GM19043 (cell line): ENCODE measurements around the gene CACNA1B.
"Not testable (repeated sequence)": the region's sequence is repeated elsewhere in the genome, so short reads cannot be mapped to it uniquely, and the experiment has no call there.

Source experiments
- ATAC-seq: cut with Tn5 transposase; IDR thresholded peaks from one replicate; pipeline ENCODE4 v1.9.1; 2021; ENCODE audit warnings: low read depth; ENCODE audit not compliant: unreplicated experiment

CACNA1B gene

GRCh38 chr9:138122676-138123075 is 245.1 kb downstream of the CACNA1B start:
- ATAC-seq: no peak

- ATAC-seq: no peak
These were observed 245.5 kb downstream of the CACNA1B start for GRCh38 chr9:138123086-138123485.

GRCh38 chr9:138126090-138126857 is 248.7 kb downstream of the CACNA1B start:
- ATAC-seq: not testable (repeated sequence)

DNA sequence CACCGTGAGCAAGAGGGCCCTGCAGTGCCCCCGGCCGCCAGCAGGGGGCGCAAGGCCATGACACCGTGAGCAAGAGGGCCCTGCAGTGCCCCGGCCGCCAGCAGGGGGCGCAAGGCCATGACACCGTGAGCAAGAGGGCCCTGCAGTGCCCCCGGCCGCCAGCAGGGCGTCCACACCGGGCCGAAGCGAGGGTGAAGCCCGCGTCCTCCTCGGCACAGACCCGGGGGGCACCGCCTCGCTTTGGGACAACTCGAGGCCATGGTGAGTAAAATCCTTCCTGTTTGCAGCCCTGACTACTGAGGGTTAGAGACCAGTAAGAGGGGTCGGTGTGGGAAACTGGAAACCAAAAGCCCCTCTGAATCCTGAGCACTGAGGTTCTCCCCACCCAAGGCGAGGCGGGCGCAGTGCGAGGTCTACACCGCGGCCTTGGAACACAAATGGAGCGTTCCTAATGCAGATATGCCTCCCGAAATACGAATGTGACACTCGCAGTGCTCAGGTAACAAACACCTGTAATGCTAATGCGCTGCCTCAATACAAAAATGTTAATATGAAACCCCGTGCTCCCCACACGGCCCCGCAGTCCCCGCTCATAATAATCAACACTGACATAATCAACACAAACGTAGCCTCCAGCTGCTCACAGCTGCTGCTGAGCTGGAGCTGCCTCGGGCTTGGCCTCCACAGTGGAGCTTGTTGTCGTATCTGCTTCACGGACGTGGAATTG is 249.4 kb downstream of the CACNA1B start:
- ATAC-seq: not testable (repeated sequence)

- ATAC-seq: not testable (repeated sequence)
These were observed 250.4 kb downstream of the CACNA1B start for GRCh38 chr9:138128027-138128426.

GRCh38 chr9:138129318-138129717 is 251.7 kb downstream of the CACNA1B start:
- not testable (repeated sequence) for ATAC-seq

DNA sequence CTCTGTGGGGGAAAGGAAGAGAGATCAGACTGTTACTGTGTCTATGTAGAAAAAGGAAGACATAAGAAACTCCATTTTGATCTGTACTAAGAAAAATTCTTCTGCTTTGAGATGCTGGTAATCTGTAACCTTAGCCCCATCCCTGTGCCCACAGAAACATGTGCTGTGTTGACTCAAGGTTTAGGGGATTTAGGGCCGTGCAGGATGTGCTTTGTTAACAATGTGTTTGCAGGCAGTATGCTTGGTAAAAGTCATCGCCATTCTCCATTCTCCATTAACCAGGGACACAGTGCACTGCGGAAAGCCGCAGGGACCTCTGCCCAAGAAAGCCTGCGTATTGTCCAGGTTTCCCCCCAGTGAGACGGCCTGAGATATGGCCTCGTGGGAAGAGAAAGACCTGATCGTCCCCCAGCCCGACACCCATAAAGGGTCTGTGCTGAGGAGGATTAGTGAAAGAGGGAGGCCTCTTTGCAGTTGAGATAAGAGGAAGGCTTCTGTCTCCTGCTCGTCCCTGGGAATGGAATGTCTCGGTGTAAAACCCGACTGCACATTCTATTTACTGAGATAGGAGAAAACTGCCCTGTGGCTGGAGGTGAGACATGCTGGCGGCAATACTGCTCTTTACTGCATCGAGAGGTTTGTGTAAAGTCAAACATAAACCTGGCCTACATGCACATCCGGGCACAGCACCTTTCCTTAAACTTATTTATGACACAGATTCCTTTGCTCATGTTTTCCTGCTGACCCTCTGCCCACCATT is 255.5 kb downstream of the CACNA1B start:
- ATAC-seq: not testable (repeated sequence)

- ATAC-seq: not testable (repeated sequence)
These were observed 257.0 kb downstream of the CACNA1B start for GRCh38 chr9:138134581-138134980.

GRCh38 chr9:138139096-138139495 is 261.5 kb downstream of the CACNA1B start:
- not testable (repeated sequence) for ATAC-seq

DNA sequence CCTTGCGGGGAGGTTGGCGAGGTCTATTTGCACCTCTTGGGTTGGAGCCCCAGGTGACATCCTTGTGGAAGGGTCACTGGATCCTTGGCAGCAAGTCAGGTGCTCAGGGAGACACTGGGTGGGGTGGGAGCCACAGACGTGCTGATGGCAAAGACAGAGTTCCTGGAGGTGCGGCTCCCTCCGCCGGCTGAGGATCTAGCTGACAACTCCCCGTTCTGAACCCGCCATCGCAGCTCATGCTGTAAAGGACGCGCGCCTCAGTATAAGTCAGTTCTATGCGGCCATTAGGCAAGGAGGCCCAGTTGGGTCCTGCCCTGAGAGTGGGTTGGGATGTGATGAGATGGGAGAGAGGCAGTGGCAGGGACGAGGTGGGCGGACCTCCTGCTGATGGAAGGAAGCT is 263.4 kb downstream of the CACNA1B start:
- not testable (repeated sequence) for ATAC-seq

GRCh38 chr9:138142528-138143244 is 265.1 kb downstream of the CACNA1B start:
- not testable (repeated sequence) for ATAC-seq

- not testable (repeated sequence) for ATAC-seq
These were observed 265.9 kb downstream of the CACNA1B start for GRCh38 chr9:138143491-138143890.

GRCh38 chr9:138147556-138147955 is 270.0 kb downstream of the CACNA1B start:
- not testable (repeated sequence) for ATAC-seq

GRCh38 chr9:138149672-138150656 is 272.4 kb downstream of the CACNA1B start:
- ATAC-seq: not testable (repeated sequence)

DNA sequence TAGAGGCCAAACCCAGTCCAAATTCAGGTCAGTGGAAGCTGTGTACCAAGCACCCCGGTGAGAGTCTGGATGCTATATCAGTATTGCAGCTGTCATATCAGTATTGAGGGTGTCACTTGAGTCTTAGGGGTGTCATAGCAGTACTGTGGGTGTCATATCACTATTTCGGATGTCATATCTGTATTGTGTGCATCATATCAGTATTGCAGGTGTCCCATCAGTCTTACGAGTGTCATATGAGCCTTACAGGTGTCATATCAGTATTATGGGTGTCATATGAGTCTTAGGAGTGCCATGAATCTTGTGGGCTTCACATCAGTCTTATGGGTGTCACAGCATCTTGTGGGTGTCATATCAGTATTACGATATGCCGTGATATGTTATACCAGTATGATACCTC is 278.2 kb downstream of the CACNA1B start:
- not testable (repeated sequence) for ATAC-seq

DNA sequence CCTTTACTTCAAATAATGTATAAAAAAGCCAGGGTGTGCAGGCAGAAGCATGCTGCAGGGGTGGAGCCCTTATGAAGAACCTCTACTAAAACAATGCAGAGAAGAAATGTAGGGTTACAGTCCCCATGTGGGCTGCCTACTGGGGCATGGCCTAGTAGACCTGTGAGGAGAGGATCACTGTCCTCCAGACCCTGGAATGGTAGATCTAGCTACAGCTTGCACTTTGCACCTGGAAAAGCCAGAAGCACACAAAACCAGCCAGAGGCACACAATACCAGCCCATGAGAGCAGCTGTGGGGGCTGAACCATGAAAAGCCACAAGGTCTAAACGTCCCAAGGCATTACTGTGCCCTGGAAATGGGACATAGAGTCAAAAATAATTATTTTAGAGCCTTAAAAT is 289.2 kb downstream of the CACNA1B start:
- not testable (repeated sequence) for ATAC-seq
